ENCODE measurements around the gene TFEC. TPM values are rescaled to one million over a fixed set of nuclear protein-coding genes. Genes with fewer than 3 reads are reported as not detected.

TFEC gene
- total RNA-seq, 1 donor from 2014 or later: 41.9 TPM

DNA sequence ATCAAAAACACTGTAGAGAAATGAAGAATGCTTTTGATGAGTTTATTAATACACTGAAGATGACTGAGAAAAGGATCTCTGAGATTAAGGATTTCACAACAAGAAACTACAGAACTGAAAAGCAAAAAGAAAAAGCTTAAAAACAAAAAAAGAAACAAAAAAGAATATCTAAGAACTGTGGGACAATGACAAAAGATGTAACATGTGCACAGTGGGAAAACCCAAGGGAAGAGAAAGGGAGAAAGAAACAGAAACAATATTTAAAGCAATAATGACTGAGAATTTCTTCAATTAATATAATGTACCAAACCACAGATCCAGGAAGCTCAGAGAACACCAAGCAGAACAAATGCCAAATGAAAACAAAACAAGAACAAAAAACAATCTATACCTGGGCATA, 42.2 kb downstream of the TFEC start:
- H3K27me3 ChIP-seq (ENCODE audit: low read depth): no peaks in the 10 kb centered on the region
- no peak for DNase-seq
- H3K4me1 ChIP-seq: no peaks in the 10 kb centered on the region
- H3K9me3 ChIP-seq: no peaks in the 10 kb centered on the region
- ATAC-seq: no peak
- intact Hi-C loops (cut with DNase I): no loop called here
- TF ChIP-seq, protein P1, sequence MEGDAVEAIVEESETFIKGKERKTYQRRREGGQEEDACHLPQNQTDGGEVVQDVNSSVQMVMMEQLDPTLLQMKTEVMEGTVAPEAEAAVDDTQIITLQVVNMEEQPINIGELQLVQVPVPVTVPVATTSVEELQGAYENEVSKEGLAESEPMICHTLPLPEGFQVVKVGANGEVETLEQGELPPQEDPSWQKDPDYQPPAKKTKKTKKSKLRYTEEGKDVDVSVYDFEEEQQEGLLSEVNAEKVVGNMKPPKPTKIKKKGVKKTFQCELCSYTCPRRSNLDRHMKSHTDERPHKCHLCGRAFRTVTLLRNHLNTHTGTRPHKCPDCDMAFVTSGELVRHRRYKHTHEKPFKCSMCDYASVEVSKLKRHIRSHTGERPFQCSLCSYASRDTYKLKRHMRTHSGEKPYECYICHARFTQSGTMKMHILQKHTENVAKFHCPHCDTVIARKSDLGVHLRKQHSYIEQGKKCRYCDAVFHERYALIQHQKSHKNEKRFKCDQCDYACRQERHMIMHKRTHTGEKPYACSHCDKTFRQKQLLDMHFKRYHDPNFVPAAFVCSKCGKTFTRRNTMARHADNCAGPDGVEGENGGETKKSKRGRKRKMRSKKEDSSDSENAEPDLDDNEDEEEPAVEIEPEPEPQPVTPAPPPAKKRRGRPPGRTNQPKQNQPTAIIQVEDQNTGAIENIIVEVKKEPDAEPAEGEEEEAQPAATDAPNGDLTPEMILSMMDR (IDR thresholded peaks at IDR 0.05): no peak
- no peaks in the 10 kb centered on the region for H3K36me3 ChIP-seq
- H3K4me3 ChIP-seq: no peak overlapping the region
- no peak overlapping the region for H3K27ac ChIP-seq

DNA sequence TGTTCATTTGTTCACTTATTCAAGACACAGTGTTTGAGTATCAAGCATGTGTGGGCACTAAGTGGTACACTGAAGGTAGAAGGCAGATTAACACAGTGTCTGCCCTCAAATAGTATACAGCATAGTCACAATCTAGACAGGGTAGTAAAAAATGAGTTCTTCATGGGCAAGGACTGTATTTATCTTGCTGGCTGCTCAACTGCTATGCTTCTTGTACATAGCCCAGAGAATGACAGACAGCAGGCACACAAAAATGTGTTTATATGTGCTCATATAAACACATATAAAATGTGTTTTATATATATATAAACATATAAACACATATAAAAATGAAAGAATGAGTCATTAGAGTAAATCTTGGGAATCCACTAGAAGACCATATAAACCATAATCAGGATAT, 43.1 kb downstream of the TFEC start:
- H3K4me1 ChIP-seq: no peaks in the 10 kb centered on the region
- ATAC-seq (no peak), DNase-seq (no peak)
- H3K27me3 ChIP-seq (ENCODE audit: low read depth): no peaks in the 10 kb centered on the region
- TF ChIP-seq, protein P1 (IDR thresholded peaks at IDR 0.05): no peak
- no peaks in the 10 kb centered on the region for H3K9me3 ChIP-seq
- intact Hi-C loops (cut with DNase I): no loop called here
- H3K27ac ChIP-seq: no peak overlapping the region
- H3K4me3 ChIP-seq: no peak overlapping the region
- no peaks in the 10 kb centered on the region for H3K36me3 ChIP-seq

DNA sequence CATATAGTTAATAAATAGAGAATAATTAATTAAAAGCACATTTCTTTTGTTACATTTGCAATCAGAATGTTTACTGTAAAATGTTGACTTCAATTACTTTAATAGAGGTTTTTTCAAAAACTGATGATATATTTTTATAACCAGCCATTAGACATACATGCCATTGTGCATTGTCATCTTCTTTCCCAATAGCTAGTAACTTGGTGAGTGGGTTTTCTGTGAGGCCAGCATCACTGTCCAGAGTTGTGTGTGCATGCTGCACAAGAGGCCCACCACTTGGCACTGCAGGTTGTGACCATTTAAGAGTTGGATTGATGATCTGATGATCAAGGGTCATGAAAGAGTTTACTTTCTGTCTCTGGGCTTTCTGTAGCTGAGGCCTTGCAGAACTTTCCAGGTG, 46.5 kb downstream of the TFEC start:
- Histone ChIP-seq H3K4me3 (no peak overlapping the region), H3K27me3 (ENCODE audit: low read depth) (no peaks in the 10 kb centered on the region), H3K4me1 (no peaks in the 10 kb centered on the region), H3K27ac (no peak overlapping the region), H3K36me3 (no peaks in the 10 kb centered on the region), H3K9me3 (no peaks in the 10 kb centered on the region)
- intact Hi-C loops (cut with DNase I): no loop called here
- DNase-seq: no peak
- ATAC-seq: no peak
- TF ChIP-seq, protein P1 (IDR thresholded peaks at IDR 0.05): no peak

DNA sequence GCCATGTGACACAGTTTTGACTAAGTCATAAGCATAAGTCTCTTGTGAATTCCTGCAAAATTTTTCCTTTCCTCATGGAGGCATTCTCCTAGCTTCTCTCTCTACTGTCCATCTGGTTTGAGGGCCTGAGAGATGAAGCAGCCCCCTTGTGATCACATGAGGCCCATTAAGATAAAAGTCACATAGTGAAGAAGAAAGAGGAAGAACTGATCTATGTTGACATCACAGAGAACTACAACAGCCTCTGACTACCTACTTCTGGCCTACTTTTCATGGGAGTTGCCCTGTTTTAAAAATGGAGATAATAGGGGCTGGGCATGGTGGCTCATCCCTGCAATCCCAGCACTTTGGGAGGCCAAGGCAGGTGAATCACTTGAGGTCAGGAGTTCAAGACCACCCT, 50.4 kb downstream of the TFEC start:
- no peaks in the 10 kb centered on the region for H3K4me1 ChIP-seq
- no peaks in the 10 kb centered on the region for H3K27me3 ChIP-seq (ENCODE audit: low read depth)
- DNase-seq (no peak), ATAC-seq (peak in 1 of 2 donors; percentile 52)
- H3K4me3 ChIP-seq: no peak overlapping the region
- intact Hi-C loops (cut with DNase I): no loop called here
- no peaks in the 10 kb centered on the region for H3K36me3 ChIP-seq
- TF ChIP-seq, protein P1 (IDR thresholded peaks at IDR 0.05): no peak
- H3K9me3 ChIP-seq: no peaks in the 10 kb centered on the region
- no peak overlapping the region for H3K27ac ChIP-seq

DNA sequence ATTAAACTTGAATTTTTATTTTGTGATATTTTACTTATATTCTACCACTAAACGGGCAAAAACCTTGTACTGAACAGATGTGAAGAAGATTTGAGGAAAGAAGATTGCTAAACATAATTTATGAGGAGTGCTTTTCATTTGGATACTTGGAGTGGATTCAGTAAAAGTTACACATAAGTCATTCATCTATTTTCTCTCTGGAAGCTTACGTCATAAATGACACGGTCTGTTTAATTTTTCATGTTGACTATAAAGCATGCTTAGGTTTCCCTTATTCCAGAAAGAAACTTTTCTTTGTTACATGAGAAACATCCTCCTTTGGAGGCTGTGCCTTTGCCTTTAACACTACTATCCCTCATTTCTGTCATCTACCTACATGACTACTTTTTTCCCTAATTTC, 53.9 kb downstream of the TFEC start:
- Histone ChIP-seq H3K27me3 (ENCODE audit: low read depth) (no peaks in the 10 kb centered on the region), H3K4me3 (no peak overlapping the region), H3K36me3 (no peaks in the 10 kb centered on the region), H3K4me1 (no peaks in the 10 kb centered on the region), H3K27ac (no peak overlapping the region), H3K9me3 (no peaks in the 10 kb centered on the region)
- intact Hi-C loops (cut with DNase I): no loop called here
- no peak for DNase-seq
- ATAC-seq: no peak
- TF ChIP-seq, protein P1 (IDR thresholded peaks at IDR 0.05): no peak

DNA sequence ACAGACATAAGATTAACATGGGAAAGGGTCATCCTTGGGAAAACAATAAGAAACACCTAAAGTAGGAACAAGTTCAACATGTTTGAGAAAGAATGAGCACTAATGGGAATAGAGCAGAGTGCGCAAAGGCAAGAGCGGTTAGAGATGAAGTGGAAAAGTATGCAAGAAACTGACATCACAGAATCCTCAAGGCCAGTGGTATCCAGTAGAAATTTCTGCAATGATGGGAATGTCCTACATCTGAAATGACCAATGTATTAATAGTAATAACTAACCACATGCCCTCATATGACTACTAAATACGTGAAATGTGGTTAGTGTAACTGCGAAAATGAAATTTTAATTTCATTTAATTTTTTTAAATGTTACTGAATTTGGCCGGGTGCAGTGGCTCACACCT, 54.8 kb downstream of the TFEC start:
- no peaks in the 10 kb centered on the region for H3K4me1 ChIP-seq
- H3K9me3 ChIP-seq: no peaks in the 10 kb centered on the region
- H3K27ac ChIP-seq: no peak overlapping the region
- no peak overlapping the region for H3K4me3 ChIP-seq
- H3K36me3 ChIP-seq: no peaks in the 10 kb centered on the region
- DNase-seq: no peak
- H3K27me3 ChIP-seq (ENCODE audit: low read depth): no peaks in the 10 kb centered on the region
- intact Hi-C loops (cut with DNase I): no loop called here
- no peak for ATAC-seq
- TF ChIP-seq, protein P1 (IDR thresholded peaks at IDR 0.05): no peak
